GM19452 (cell line): ENCODE results near the gene MAP4K5.
A peak's percentile ranks its signal among the peaks of the same experiment; 100 is the strongest.

ENCODE experiments used
- ATAC-seq: cut with Tn5 transposase; IDR thresholded peaks from one replicate; pipeline ENCODE4 v1.9.1; 2021; ENCODE audit not compliant: unreplicated experiment

Gene MAP4K5

GRCh38 chr14:50402965-50403364 lies 129.4 kb downstream of the MAP4K5 start:
- no peak for ATAC-seq

GRCh38 chr14:50400461-50400860 lies 131.9 kb downstream of the MAP4K5 start:
- no peak for ATAC-seq

- ATAC-seq, result no peak
Measured at GRCh38 chr14:50399251-50400032, 132.9 kb downstream of the MAP4K5 start.

- no peak for ATAC-seq
Measured at GRCh38 chr14:50398189-50398580, 134.2 kb downstream of the MAP4K5 start.

- ATAC-seq, result no peak
Measured at GRCh38 chr14:50397390-50398188, 134.8 kb downstream of the MAP4K5 start.

- ATAC-seq, result peak; percentile 74
Measured at GRCh38 chr14:50396631-50397389, 135.6 kb downstream of the MAP4K5 start, which contains the start of gene CDKL1. Gene CDKL1 (minus strand): TSS chr14:50396881. CDS start chr14:50395868, 1,013 bp downstream.

- no peak for ATAC-seq
Measured at GRCh38 chr14:50395448-50395847, 136.9 kb downstream of the MAP4K5 start.

GRCh38 chr14:50394713-50395112 lies 137.7 kb downstream of the MAP4K5 start:
- no peak for ATAC-seq

GRCh38 chr14:50389668-50390441 lies 142.5 kb downstream of the MAP4K5 start:
- ATAC-seq, result no peak

- ATAC-seq, result no peak
Measured at GRCh38 chr14:50388256-50388931, 144.0 kb downstream of the MAP4K5 start.

GRCh38 chr14:50387548-50387947 lies 144.8 kb downstream of the MAP4K5 start:
- ATAC-seq, result no peak

- ATAC-seq, result no peak
Measured at GRCh38 chr14:50383618-50384225, 148.6 kb downstream of the MAP4K5 start.

- ATAC-seq, result no peak
Measured at GRCh38 chr14:50381823-50382287, 150.5 kb downstream of the MAP4K5 start.

GRCh38 chr14:50381008-50381407 lies 151.4 kb downstream of the MAP4K5 start:
- ATAC-seq, result no peak

GRCh38 chr14:50380455-50380854 lies 151.9 kb downstream of the MAP4K5 start:
- no peak for ATAC-seq

- no peak for ATAC-seq
Measured at GRCh38 chr14:50379563-50379962, 152.8 kb downstream of the MAP4K5 start.

GRCh38 chr14:50377550-50378085 lies 154.8 kb downstream of the MAP4K5 start:
- ATAC-seq, result no peak

- no peak for ATAC-seq
Measured at GRCh38 chr14:50375760-50376159, 156.6 kb downstream of the MAP4K5 start.

GRCh38 chr14:50373959-50374358 lies 158.4 kb downstream of the MAP4K5 start:
- no peak for ATAC-seq
